Muscle of leg (tissue), 11 donors: ENCODE results near the gene TRIM6. TPM values are rescaled to one million over a fixed set of nuclear protein-coding genes. Genes with fewer than 3 reads are reported as not detected.
"Not testable (repeated sequence)": the region's sequence is repeated elsewhere in the genome, so short reads cannot be mapped to it uniquely, and the experiment has no call there.

Experiments
- DNase-seq: peaks from one replicate; pipeline ENCODE4 v3.0.0; 2013
- H3K27ac ChIP-seq: one replicate; pipeline ENCODE4 v1.5.1; 2013; ENCODE audit warnings: mild to moderate bottlenecking, low read length, control low read depth
- H3K27me3 ChIP-seq: one replicate; pipeline ENCODE4 v1.6.1; 2013; ENCODE audit warnings: low read length; ENCODE audit not compliant: control insufficient read depth, insufficient read depth
- H3K36me3 ChIP-seq: one replicate; pipeline ENCODE4 v1.6.1; 2013; ENCODE audit warnings: low read length; ENCODE audit not compliant: control insufficient read depth, insufficient read depth
- H3K4me1 ChIP-seq: one replicate; pipeline ENCODE4 v1.6.1; 2013; ENCODE audit warnings: low read length; ENCODE audit not compliant: control insufficient read depth, insufficient read depth
- H3K4me3 ChIP-seq: one replicate; pipeline ENCODE4 v1.5.1; 2013; ENCODE audit warnings: low read length, control low read depth
- H3K9me3 ChIP-seq: replicated peaks from 2 replicates; pipeline ENCODE4 v1.6.1; 2013; ENCODE audit warnings: low read depth, low read length; ENCODE audit not compliant: control insufficient read depth
- WGBS: methylation state at CpG from one replicate; pipeline ENCODE4 v1.1.5; 2013; ENCODE audit warnings: missing lambda C conversion rate; ENCODE audit not compliant: insufficient coverage; 5-methylcytosine and 5-hydroxymethylcytosine counted together
- polyA plus RNA-seq, 8 donors: library from polyadenylated mRNA; unstranded; fragments of 120-200 nt; gene quantifications; one replicate each; pipeline versions ENCODE4 v1.2.1 to v1.2.3, GENCODE V29; 2013; ENCODE audit warnings: inconsistent platforms in 1 of 8, low replicate concordance in 1 of 8; ENCODE audit not compliant: insufficient read length in 8 of 8, insufficient read depth in 1 of 8
- total RNA-seq: library from RNA; stranded (reverse); fragments of 120-200 nt; gene quantifications from one replicate; pipeline ENCODE4 v1.2.4, GENCODE V29; 2013

The TRIM6 gene
- total and polyA plus RNA-seq, 9 donors, result 1.1 to 3.4 (median 1.4) TPM

GRCh38 chr11:5624489-5625279 is 28.2 kb downstream of the TRIM6 start, which contains the start of gene TRIM34:
TRIM34 (plus strand) TSS chr11:5625001; CDS start chr11:5632332, 7,331 bp downstream.
- Histone ChIP-seq H3K9me3 (peaks cover 2% of the 10 kb centered on the region), H3K4me3 (peak within 1 kb of the TSS; percentile 45), H3K36me3 (no peaks in the 10 kb centered on the region), H3K27me3 (no peaks in the 10 kb centered on the region), H3K4me1 (peaks cover 12% of the 10 kb centered on the region), H3K27ac (peak within 1 kb of the TSS; percentile 90)
- DNase-seq, result peak; percentile 92
- WGBS, result 32% methylated on average over 3 of the region's 7 CpGs

GRCh38 chr11:5625281-5625680 is 28.8 kb downstream of the TRIM6 start:
- DNase-seq, result peak; percentile 5
- Histone ChIP-seq H3K27ac (peak overlapping the region; percentile 90), H3K36me3 (no peaks in the 10 kb centered on the region), H3K4me1 (peaks cover 12% of the 10 kb centered on the region), H3K27me3 (no peaks in the 10 kb centered on the region), H3K9me3 (peaks cover 2% of the 10 kb centered on the region), H3K4me3 (peak overlapping the region; percentile 45)
- 35% methylated on average over 4 of the region's 4 CpGs for WGBS

DNA sequence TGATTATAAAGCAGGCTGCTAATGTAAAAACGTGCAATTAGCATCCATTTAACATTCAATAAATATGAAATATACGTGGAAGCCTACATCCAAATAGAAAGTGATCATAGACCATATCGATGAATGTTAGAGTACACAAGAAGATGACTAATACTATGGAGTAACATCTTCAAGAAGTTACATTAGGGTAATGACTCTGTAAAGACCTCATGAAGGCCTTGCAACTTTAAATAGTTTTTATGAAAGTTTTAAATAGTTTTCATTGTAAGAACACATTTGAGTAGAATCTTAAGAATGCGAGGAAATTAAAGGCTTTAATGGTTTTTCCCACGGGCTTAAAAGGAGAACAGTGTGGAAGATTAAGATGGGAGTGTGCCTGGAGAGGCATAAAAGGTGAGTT is 29.8 kb downstream of the TRIM6 start:
- Histone ChIP-seq H3K4me3 (no peak overlapping the region), H3K27ac (no peak overlapping the region), H3K9me3 (peaks cover 2% of the 10 kb centered on the region), H3K4me1 (peaks cover 12% of the 10 kb centered on the region), H3K36me3 (no peaks in the 10 kb centered on the region), H3K27me3 (no peaks in the 10 kb centered on the region)
- 100% methylated on average over 2 of the region's 5 CpGs for WGBS
- DNase-seq, result no peak

- no peak overlapping the region for H3K4me3 ChIP-seq
- no peaks in the 10 kb centered on the region for H3K4me1 ChIP-seq
- 83% methylated on average over 1 of the region's 2 CpGs for WGBS
- peaks cover 6% of the 10 kb centered on the region for H3K36me3 ChIP-seq
- H3K27me3 ChIP-seq, result no peaks in the 10 kb centered on the region
- H3K27ac ChIP-seq, result no peak overlapping the region
- DNase-seq, result no peak
- H3K9me3 ChIP-seq, result peaks cover 2% of the 10 kb centered on the region
Measured at GRCh38 chr11:5631417-5631816, 35.0 kb downstream of the TRIM6 start.

DNA sequence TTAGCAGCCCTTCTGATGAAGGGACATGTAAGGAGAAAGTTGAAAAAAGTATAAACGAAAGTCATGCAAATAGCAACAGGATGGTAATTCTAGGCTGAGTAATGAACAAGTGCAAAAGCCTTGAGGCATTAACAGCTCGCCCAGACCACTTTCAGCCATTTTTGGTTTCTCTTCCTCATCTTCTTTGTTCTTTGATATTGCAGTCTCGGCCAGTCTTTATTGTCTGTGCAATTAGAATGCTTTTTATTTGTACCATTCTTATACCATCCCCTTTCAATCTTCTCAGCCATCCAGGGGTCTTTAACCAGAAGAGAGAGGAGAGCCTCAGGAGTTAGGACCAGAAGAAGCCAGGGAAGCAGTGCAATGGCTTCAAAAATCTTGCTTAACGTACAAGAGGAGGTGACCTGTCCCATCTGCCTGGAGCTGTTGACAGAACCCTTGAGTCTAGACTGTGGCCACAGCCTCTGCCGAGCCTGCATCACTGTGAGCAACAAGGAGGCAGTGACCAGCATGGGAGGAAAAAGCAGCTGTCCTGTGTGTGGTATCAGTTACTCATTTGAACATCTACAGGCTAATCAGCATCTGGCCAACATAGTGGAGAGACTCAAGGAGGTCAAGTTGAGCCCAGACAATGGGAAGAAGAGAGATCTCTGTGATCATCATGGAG is 35.7 kb downstream of the TRIM6 start:
- no peaks in the 10 kb centered on the region for H3K4me1 ChIP-seq
- peaks cover 2% of the 10 kb centered on the region for H3K9me3 ChIP-seq
- H3K27ac ChIP-seq, result no peak overlapping the region
- no peak overlapping the region for H3K4me3 ChIP-seq
- WGBS, result 93% methylated on average over 4 of the region's 5 CpGs
- no peaks in the 10 kb centered on the region for H3K27me3 ChIP-seq
- peaks cover 7% of the 10 kb centered on the region for H3K36me3 ChIP-seq
- no peak for DNase-seq

DNA sequence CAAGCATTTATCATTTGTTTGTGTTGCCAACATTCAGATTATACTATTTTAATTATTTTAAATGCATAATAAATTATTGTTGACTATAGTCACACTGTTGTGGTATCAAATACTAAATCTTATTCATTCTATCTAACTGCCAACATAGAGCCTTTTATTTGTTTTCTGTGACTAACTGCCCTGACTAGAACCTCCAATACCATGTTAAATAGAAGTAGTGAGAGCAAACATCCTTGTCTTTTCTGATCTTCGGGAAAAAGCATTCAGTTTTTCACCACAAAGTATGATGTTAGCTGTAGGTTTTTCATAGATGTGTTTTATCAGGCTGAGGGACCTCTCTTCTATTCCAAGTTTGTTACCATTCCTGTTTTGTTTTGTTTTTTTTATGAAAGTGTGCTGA is 43.5 kb downstream of the TRIM6 start:
- Histone ChIP-seq H3K4me3 (no peak overlapping the region), H3K4me1 (no peaks in the 10 kb centered on the region), H3K36me3 (peaks cover 9% of the 10 kb centered on the region), H3K9me3 (no peaks in the 10 kb centered on the region), H3K27me3 (no peaks in the 10 kb centered on the region), H3K27ac (no peak overlapping the region)
- no CpG with 5 or more reads among the region's 1 CpG for WGBS
- DNase-seq, result no peak

DNA sequence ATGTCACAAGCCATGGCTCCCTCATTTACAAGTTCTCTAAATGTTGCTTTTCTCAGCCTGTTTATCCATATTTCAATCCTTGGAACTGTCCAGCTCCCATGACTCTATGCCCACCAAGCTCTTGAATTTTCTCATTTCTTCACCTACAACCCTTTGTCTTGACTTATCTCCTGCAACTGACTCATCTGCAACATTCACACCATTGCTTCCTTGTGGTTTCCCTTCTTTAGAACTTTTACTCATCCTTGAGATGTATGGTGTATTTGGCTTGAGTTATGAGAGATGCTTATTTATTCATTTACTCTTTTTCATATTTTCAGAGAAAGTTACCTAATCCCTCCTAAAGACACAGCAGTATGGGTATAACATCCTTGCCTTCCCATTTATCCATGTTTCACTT is 47.1 kb downstream of the TRIM6 start:
- H3K36me3 ChIP-seq, result peaks cover 6% of the 10 kb centered on the region
- no peaks in the 10 kb centered on the region for H3K27me3 ChIP-seq
- no peaks in the 10 kb centered on the region for H3K4me1 ChIP-seq
- H3K27ac ChIP-seq, result no peak overlapping the region
- no peak for DNase-seq
- no peak overlapping the region for H3K4me3 ChIP-seq
- H3K9me3 ChIP-seq, result no peaks in the 10 kb centered on the region

- Histone ChIP-seq H3K9me3 (no peaks in the 10 kb centered on the region), H3K27me3 (no peaks in the 10 kb centered on the region), H3K36me3 (peaks cover 6% of the 10 kb centered on the region), H3K4me3 (no peak overlapping the region), H3K4me1 (no peaks in the 10 kb centered on the region), H3K27ac (no peak overlapping the region)
- DNase-seq, result no peak
- WGBS, result 86% methylated on average over 2 of the region's 3 CpGs
Measured at GRCh38 chr11:5646139-5646538, 49.7 kb downstream of the TRIM6 start.

DNA sequence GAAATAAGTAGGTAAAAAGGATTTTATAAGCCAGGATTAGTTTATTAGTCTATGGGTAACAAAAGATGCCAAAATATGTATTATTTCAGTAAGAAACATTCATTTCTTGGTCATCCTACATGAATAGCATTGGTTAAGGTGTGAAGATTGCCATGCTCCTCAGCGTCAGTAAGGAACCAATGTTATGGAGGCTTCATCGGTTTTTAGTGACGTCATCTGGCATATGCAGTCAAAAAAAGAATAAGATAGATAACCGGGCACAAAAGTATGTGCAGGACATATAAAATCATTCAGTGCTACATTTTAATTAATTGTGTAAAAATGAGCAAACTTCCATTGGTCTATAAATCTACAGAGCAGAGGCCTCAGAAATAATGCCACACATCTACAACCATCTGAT is 59.0 kb downstream of the TRIM6 start:
- Histone ChIP-seq H3K27me3 (no peaks in the 10 kb centered on the region), H3K4me1 (no peaks in the 10 kb centered on the region), H3K4me3 (no peak overlapping the region), H3K27ac (no peak overlapping the region), H3K9me3 (peaks cover 8% of the 10 kb centered on the region), H3K36me3 (peaks cover 3% of the 10 kb centered on the region)
- DNase-seq, result no peak
- WGBS, result 100% methylated on average over 1 of the region's 4 CpGs

- H3K9me3 ChIP-seq, H3K27ac ChIP-seq, DNase-seq, H3K27me3 ChIP-seq, H3K4me3 ChIP-seq, H3K4me1 ChIP-seq, H3K36me3 ChIP-seq: not testable (repeated sequence)
- no CpG with 5 or more reads among the region's 2 CpGs for WGBS
Measured at GRCh38 chr11:5656956-5657355, 60.5 kb downstream of the TRIM6 start.
